ENCODE measurements around the gene GPM6B.

Gene GPM6B

GRCh38 chrX:13821738-13822137 is 4.8 kb upstream of the GPM6B start:
- no peak for DNase-seq

GRCh38 chrX:13816176-13816575 is 717 bp downstream of the GPM6B start:
- no peak for DNase-seq

GRCh38 chrX:13815664-13816063 is 1.2 kb downstream of the GPM6B start:
- no peak for DNase-seq

- DNase-seq: no peak
Measured at GRCh38 chrX:13808865-13809264, 8.0 kb downstream of the GPM6B start.

GRCh38 chrX:13808293-13808692 is 8.6 kb downstream of the GPM6B start:
- DNase-seq: peak; percentile 46

- no peak for DNase-seq
Measured at GRCh38 chrX:13805241-13805640, 11.7 kb downstream of the GPM6B start.

GRCh38 chrX:13803116-13803515 is 13.8 kb downstream of the GPM6B start:
- DNase-seq: no peak

GRCh38 chrX:13798184-13798583 is 18.7 kb downstream of the GPM6B start:
- DNase-seq: no peak

GRCh38 chrX:13797512-13797911 is 19.4 kb downstream of the GPM6B start:
- no peak for DNase-seq

- no peak for DNase-seq
Measured at GRCh38 chrX:13794417-13794816, 22.5 kb downstream of the GPM6B start.

GRCh38 chrX:13793897-13794296 is 23.0 kb downstream of the GPM6B start:
- no peak for DNase-seq

GRCh38 chrX:13791559-13791958 is 25.3 kb downstream of the GPM6B start:
- no peak for DNase-seq

- no peak for DNase-seq
Measured at GRCh38 chrX:13791145-13791544, 25.7 kb downstream of the GPM6B start.

GRCh38 chrX:13790206-13791131 is 26.4 kb downstream of the GPM6B start:
- DNase-seq: no peak

- DNase-seq: no peak
Measured at GRCh38 chrX:13786048-13786447, 30.8 kb downstream of the GPM6B start.

- DNase-seq: no peak
Measured at GRCh38 chrX:13780868-13781427, 35.9 kb downstream of the GPM6B start.

- peak; percentile 4 for DNase-seq
Measured at GRCh38 chrX:13778916-13779315, 38.0 kb downstream of the GPM6B start.

- no peak for DNase-seq
Measured at GRCh38 chrX:13776387-13776786, 40.5 kb downstream of the GPM6B start.

GRCh38 chrX:13775837-13776236 is 41.1 kb downstream of the GPM6B start:
- no peak for DNase-seq

GRCh38 chrX:13774696-13775095 is 42.2 kb downstream of the GPM6B start:
- peak; percentile 77 for DNase-seq

GRCh38 chrX:13770013-13770535 is 46.8 kb downstream of the GPM6B start:
- DNase-seq: peak; percentile 31

- no peak for DNase-seq
Measured at GRCh38 chrX:13768939-13769338, 48.0 kb downstream of the GPM6B start.

GRCh38 chrX:13764765-13765164 is 52.1 kb downstream of the GPM6B start:
- DNase-seq: peak; percentile 81

- DNase-seq: peak; percentile 17
Measured at GRCh38 chrX:13764281-13764680, 52.6 kb downstream of the GPM6B start.
